ENCODE data around the gene CTBP2.

- no peak for TF ChIP-seq CTCF (IDR thresholded peaks at IDR 0.05; ENCODE audit: low read depth, low read length, poor library complexity, severe bottlenecking)
- no peak for TF ChIP-seq EZH2phosphoT487 (IDR thresholded peaks at IDR 0.05; ENCODE audit: borderline replicate concordance, low read length)
Measured at GRCh38 chr10:125101049-125101448, 59.3 kb downstream of the CTBP2 start.
